Small intestine (tissue), 7 donors: Measurements from ENCODE around the gene HMG20A. TPM values are rescaled to one million over a fixed set of nuclear protein-coding genes. Genes with fewer than 3 reads are reported as not detected.
A peak's percentile ranks its signal among the peaks of the same experiment; 100 is the strongest.

ENCODE experiments used
- DNase-seq, 2 donors: peaks; one replicate each; pipeline versions ENCODE4 v3.0.0 to v3.0.0-alpha.2; 2013
- FAIRE-seq: peaks from 2 replicates; lab custom pipeline; 2012; peaks lifted over from hg19 to GRCh38; lab: Jason Lieb, UNC
- H3K27ac ChIP-seq, 3 donors: one replicate each; pipeline ENCODE4 v1.5.1; 2013; ENCODE audit warnings: low read length in 2 of 3, mild to moderate bottlenecking in 2 of 3, control low read depth in 1 of 3, inconsistent platforms in 1 of 3, low read depth in 1 of 3, moderate library complexity in 1 of 3
- H3K27me3 ChIP-seq, 3 donors: one replicate each; pipeline ENCODE4 v1.6.1; 2013; ENCODE audit warnings: low read length in 3 of 3, inconsistent platforms in 1 of 3; ENCODE audit not compliant: control insufficient read depth in 3 of 3, insufficient read depth in 3 of 3
- H3K36me3 ChIP-seq, 3 donors: one replicate each; pipeline ENCODE4 v1.6.1; 2013; ENCODE audit warnings: low read length in 3 of 3, inconsistent platforms in 1 of 3, low read depth in 1 of 3, mild to moderate bottlenecking in 1 of 3, moderate library complexity in 1 of 3; ENCODE audit not compliant: control insufficient read depth in 3 of 3, insufficient read depth in 2 of 3
- H3K4me1 ChIP-seq, 3 donors: one replicate each; pipeline ENCODE4 v1.6.1; 2013; ENCODE audit warnings: low read length in 2 of 3, inconsistent platforms in 1 of 3, low read depth in 1 of 3, mild to moderate bottlenecking in 1 of 3, moderate library complexity in 1 of 3; ENCODE audit not compliant: control insufficient read depth in 3 of 3, insufficient read depth in 2 of 3
- H3K4me3 ChIP-seq, 3 donors: one replicate each; pipeline ENCODE4 v1.5.1; 2013; ENCODE audit warnings: low read length in 3 of 3, control low read depth in 1 of 3, inconsistent platforms in 1 of 3, low read depth in 1 of 3, mild to moderate bottlenecking in 1 of 3, moderate library complexity in 1 of 3
- H3K9me3 ChIP-seq, 2 donors: one replicate each; pipeline ENCODE4 v1.6.1; 2013; ENCODE audit warnings: low read depth in 1 of 2, low read length in 1 of 2; ENCODE audit not compliant: control insufficient read depth in 2 of 2, insufficient read depth in 1 of 2
- WGBS, 3 donors: extraction: QIAGEN DNeasy Blood & Tissue Kit; methylation state at CpG; one replicate each; pipeline ENCODE4 v1.1.7; 2013; 5-methylcytosine and 5-hydroxymethylcytosine counted together
- polyA plus RNA-seq, 4 donors: library from polyadenylated mRNA; stranded (reverse) in 3 of 4; unstranded in 1 of 4; fragments of 200-250 nt in 3 of 4; fragments of 120-200 nt in 1 of 4; gene quantifications; one replicate each; pipeline versions ENCODE4 v1.2.1 to v1.2.3, GENCODE V29; 2013
- donor health status: healthy with polysubstance abuse.
- donor health status: control.
- donor health status: control.
- donor health status: Bipolar disorder and iron deficiency.
- donor health status: healthy.

Gene HMG20A
- polyA plus RNA-seq, 4 donors = 6.5 to 37.4 (median 10.5) TPM

DNA sequence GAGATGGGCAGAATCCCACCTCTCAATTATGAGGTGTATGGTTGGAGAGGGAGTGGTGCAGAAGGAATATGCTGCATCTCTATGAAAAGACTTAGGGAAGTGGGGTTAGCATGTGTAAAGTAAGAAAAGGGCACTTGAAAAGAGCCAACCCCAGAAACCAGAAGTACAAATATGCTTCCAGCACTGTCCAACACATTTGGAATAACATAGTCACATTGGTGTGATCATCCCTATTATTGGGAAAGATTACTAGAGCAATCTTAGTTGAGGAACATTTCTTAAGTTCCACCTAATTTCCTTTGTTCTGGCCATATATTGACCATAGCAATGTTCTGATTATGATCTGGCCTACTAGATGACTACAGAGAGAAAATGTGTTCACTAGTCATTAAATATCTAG, 34.3 kb downstream of the HMG20A start:
- no peak for DNase-seq
- peaks cover 0 to 4% (median 0%) of the 10 kb centered on the region in 3 donors for H3K36me3 ChIP-seq
- peaks cover 2 to 21% (median 3%) of the 10 kb centered on the region in 3 donors for H3K4me1 ChIP-seq
- FAIRE-seq = no peak
- peak overlapping the region in 1 of 3 donors; percentile 12 for H3K27ac ChIP-seq
- no peak overlapping the region for H3K4me3 ChIP-seq
- H3K9me3 ChIP-seq = no peaks in the 10 kb centered on the region
- no peaks in the 10 kb centered on the region for H3K27me3 ChIP-seq

DNA sequence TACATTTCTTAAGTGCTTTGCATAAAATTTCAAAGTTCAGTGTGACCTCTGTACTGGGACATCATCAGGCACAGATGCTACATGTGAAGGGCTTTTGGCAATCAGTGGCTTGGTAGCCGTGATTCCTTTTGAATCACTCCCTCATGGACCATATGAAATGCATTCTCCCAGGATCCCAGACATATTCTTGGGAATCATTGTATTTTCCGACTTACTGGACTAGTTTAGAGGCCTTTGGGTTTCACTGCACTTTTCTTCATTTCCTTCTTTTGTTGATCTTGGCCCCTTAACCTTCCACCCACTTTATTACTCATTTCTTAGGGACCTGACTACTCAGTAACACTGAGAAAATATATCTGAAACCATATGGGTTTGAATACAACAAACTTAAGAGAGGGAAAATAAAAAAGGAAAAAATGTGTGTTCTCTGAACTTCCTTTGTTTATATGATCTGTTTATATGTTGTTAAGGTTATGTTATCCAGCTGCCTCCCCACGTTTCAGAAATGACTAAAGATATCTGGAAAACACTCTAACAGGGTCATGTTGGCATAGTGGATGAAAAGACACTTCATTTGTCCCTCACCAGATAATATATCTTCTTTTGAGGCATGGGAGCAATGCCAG, 35.1 kb downstream of the HMG20A start:
- no peak for FAIRE-seq
- peak in 1 of 2 donors; percentile 19 for DNase-seq
- H3K27me3 ChIP-seq = no peaks in the 10 kb centered on the region
- H3K36me3 ChIP-seq = peaks cover 0 to 4% (median 0%) of the 10 kb centered on the region in 3 donors
- peak overlapping the region in 2 of 3 donors; percentile 30 to 52 for H3K27ac ChIP-seq
- H3K9me3 ChIP-seq = no peaks in the 10 kb centered on the region
- peaks cover 2 to 21% (median 3%) of the 10 kb centered on the region in 3 donors for H3K4me1 ChIP-seq
- no peak overlapping the region for H3K4me3 ChIP-seq
- WGBS, 3 donors = 42 to 63% (median 44%) methylated on average over 3 of the region's 3 CpGs

DNA sequence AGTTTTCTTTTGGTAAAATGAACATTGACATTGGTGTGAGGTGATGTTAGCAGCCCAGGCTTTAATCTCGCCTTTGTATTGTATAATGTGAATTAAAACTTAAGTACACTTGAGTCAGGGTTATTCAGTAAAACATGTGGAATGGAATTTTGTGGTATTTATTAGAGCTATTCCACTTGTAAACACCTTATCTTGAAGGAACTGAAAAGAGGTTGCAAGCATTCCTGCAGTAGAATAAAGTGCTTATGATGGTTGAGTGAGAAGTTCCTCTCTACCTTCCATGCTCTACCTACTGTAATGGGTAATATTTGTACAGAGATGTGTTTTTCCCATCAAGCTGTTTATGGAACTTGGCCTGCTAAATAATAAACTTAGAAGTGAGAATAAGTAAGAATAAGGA, 36.1 kb downstream of the HMG20A start:
- no peak overlapping the region for H3K4me3 ChIP-seq
- H3K27me3 ChIP-seq = no peaks in the 10 kb centered on the region
- FAIRE-seq = no peak
- H3K27ac ChIP-seq = no peak overlapping the region
- no peaks in the 10 kb centered on the region for H3K9me3 ChIP-seq
- peaks cover 2 to 21% (median 3%) of the 10 kb centered on the region in 3 donors for H3K4me1 ChIP-seq
- 91 to 100% (median 96%) methylated on average over 1 of the region's 1 CpG for WGBS, 3 donors
- H3K36me3 ChIP-seq = peaks cover 0 to 4% (median 0%) of the 10 kb centered on the region in 3 donors
- no peak for DNase-seq

DNA sequence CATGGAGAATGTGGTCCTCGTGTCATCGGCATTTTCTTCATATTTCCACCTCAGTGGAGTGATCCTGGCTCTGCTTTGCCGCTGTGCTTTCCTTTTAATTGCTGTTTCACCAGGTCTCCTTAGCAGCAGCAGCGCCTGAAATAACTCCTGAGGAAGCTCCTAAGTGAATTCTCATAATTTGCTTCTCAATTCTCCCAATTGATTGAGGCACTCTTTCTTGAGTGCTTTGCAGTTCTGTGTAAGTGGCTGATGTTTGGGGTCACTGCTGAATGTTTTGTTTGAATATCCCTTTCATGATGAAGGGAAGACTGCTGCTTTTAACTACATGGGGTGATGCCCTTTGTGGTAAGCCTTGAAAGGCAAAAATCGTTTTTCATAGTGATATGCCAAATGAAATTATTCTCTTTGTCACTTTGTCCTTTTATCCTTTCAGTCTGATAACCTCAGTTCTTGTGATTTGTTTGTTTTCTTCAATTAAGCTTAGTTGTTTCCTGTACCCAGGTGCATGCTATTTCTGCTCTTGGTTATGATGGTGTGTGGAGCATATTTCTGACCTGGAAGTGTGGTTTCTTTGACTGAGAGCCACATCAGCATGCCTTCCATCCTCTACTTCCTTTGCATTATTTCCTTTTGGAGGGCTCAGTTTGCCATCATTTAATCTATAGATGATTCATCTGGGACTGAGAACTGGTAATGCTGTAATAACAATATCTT, 36.7 kb downstream of the HMG20A start:
- FAIRE-seq = no peak
- Histone ChIP-seq H3K36me3 (peaks cover 0 to 4% (median 0%) of the 10 kb centered on the region in 3 donors), H3K4me1 (peaks cover 2 to 21% (median 3%) of the 10 kb centered on the region in 3 donors), H3K4me3 (no peak overlapping the region), H3K9me3 (no peaks in the 10 kb centered on the region), H3K27ac (no peak overlapping the region), H3K27me3 (no peaks in the 10 kb centered on the region)
- WGBS, 3 donors = 70 to 77% (median 74%) methylated on average over 5 of the region's 5 CpGs
- DNase-seq = no peak

DNA sequence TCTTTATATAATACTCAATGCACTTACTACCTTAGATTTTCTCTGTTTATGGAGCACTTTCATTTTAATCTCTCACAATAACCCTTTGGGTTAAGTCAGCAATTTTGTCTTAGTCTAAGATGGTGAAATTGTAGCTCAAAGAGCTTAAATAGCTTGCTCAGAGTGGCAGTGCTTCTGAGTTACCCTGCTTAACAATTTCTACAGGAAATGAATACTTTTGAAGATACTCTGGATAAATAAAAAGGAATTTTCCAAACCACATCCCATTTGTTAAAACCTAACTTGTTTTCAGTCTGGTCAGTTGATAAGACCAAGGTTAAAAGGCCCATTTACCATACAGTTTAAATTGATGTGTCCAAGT, 37.2 kb downstream of the HMG20A start:
- Histone ChIP-seq H3K27me3 (no peaks in the 10 kb centered on the region), H3K4me3 (no peak overlapping the region), H3K27ac (no peak overlapping the region), H3K4me1 (peaks cover 2 to 21% (median 3%) of the 10 kb centered on the region in 3 donors), H3K36me3 (peaks cover 0 to 4% (median 0%) of the 10 kb centered on the region in 3 donors), H3K9me3 (no peaks in the 10 kb centered on the region)
- DNase-seq (no peak), FAIRE-seq (no peak)

DNA sequence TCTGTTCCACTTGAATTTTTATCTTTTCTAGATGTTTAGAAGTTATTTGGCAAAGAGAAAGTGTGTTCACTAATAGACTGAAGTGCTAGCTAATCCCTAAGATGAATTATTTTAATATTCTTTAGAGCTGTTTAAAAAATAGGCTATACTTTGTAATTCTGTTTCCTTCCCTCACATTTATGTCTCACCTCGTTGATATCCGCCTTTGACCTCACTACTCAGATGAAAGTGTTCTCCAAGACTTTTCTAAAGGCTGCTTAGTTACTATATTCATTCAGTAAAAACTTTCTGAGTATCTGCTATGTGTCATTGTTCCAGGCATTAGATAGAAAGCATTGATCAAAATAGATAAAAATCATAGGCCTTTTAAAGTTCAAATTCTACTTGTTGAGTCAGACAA, 38.3 kb downstream of the HMG20A start:
- Histone ChIP-seq H3K36me3 (peaks cover 0 to 4% (median 0%) of the 10 kb centered on the region in 3 donors), H3K27me3 (no peaks in the 10 kb centered on the region), H3K4me3 (no peak overlapping the region), H3K4me1 (peaks cover 2 to 21% (median 3%) of the 10 kb centered on the region in 3 donors), H3K9me3 (no peaks in the 10 kb centered on the region), H3K27ac (no peak overlapping the region)
- FAIRE-seq (no peak), DNase-seq (no peak)
- WGBS, 3 donors = 79 to 95% (median 85%) methylated on average over 2 of the region's 2 CpGs

DNA sequence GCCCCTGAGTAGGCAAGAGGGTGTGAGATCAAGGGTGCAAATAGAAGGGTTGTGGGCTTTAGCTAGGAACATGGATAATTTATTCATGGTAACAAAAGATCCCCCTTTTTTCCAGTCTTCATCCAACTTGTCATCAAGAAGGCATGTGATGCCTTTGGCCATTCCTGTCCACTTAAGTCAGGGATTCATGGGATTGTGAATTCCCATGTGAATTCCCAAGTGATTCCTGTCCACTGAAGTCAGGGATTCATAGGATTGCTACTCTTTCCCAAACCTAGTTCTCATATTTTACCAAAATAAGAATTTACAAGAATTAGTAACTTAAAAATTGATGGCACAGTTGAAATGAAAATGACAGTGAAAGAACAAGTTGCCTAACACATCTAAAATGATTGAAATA, 40.8 kb downstream of the HMG20A start:
- Histone ChIP-seq H3K4me1 (peaks cover 0 to 14% (median 3%) of the 10 kb centered on the region in 3 donors), H3K9me3 (no peaks in the 10 kb centered on the region), H3K27me3 (no peaks in the 10 kb centered on the region), H3K36me3 (peaks cover 0 to 15% (median 6%) of the 10 kb centered on the region in 3 donors), H3K4me3 (no peak overlapping the region), H3K27ac (no peak overlapping the region)
- no peak for FAIRE-seq
- DNase-seq = no peak

DNA sequence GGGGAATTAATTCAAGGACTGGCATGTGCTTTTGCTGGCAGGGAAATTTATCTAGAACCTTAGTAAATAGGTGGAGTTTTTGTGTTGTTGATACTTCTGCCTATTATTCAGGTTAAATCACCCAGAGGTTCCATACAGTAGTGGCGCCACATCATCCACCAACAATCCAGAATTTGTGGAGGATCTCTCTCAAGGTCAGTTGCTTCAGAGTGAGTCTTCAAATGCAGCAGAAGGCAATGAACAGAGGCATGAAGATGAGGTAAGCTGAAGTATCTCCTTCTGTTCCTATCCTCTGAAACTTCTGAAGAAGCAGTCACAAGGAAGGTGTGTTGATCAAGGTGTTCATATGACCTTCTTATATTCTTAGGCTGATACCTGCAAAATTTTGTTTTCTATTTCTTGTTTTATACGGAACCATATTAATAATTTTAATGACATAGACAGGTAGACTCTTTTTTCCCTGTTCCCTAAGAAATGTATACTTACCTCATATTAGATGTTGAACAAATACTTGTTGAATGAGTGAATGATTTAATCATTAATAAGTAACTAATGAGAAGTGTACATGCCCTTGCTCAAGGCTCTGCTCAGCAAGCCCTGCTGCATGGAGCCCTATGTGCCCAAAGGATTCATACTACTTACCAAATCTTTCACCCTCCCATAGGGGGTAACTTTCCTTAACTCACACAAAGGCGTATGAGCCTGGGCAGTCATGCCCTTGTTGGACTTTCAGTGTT, 43.6 kb downstream of the HMG20A start:
- no peak for FAIRE-seq
- H3K27ac ChIP-seq = no peak overlapping the region
- no peak overlapping the region for H3K4me3 ChIP-seq
- H3K4me1 ChIP-seq = no peaks in the 10 kb centered on the region
- H3K36me3 ChIP-seq = peaks cover 6 to 17% (median 12%) of the 10 kb centered on the region in 3 donors
- no peaks in the 10 kb centered on the region for H3K27me3 ChIP-seq
- H3K9me3 ChIP-seq = no peaks in the 10 kb centered on the region
- WGBS, 3 donors = 90 to 97% (median 91%) methylated on average over 3 of the region's 3 CpGs
- DNase-seq = no peak
